Liver (tissue), 3 donors: ENCODE results near the gene PSMD1.

Experiments used
- ATF3 ChIP-seq: IDR thresholded peaks from 2 replicates; pipeline ENCODE4 v1.6.1; 2016; ENCODE audit warnings: antibody characterized with exemption
- CTCF ChIP-seq: fragments of 150-350 bp; IDR thresholded peaks from 2 replicates; pipeline ENCODE4 v1.5.1; 2017; ENCODE audit warnings: improper control_type of control experiment, low read depth, low read length; ENCODE audit not compliant: missing input control
- EGR1 ChIP-seq, 2 donors: IDR thresholded peaks; 2 replicates each; pipeline ENCODE4 v1.6.1; 2016 to 2018; ENCODE audit warnings: antibody characterized with exemption in 2 of 2, low read depth in 2 of 2
- FOXA1 ChIP-seq: IDR thresholded peaks from 2 replicates; pipeline ENCODE4 v1.6.1; 2016; ENCODE audit warnings: antibody characterized with exemption
- GABPA ChIP-seq, 2 donors: IDR thresholded peaks in 1 of 2; conservative IDR thresholded peaks in 1 of 2; 2 replicates each; pipeline ENCODE4 v1.6.1; 2016; ENCODE audit warnings: antibody characterized with exemption in 2 of 2, mild to moderate bottlenecking in 1 of 2, moderate library complexity in 1 of 2
- HNF4A ChIP-seq, 2 donors: conservative IDR thresholded peaks; 2 replicates each; pipeline ENCODE4 v1.6.1; 2016; ENCODE audit warnings: antibody characterized with exemption in 2 of 2, mild to moderate bottlenecking in 2 of 2
- MAX ChIP-seq: IDR thresholded peaks from 2 replicates; pipeline ENCODE4 v1.6.1; 2016; ENCODE audit warnings: antibody characterized with exemption
- RAD21 ChIP-seq, 2 donors: IDR thresholded peaks; 2 replicates each; pipeline ENCODE4 v1.6.1; 2016; ENCODE audit warnings: antibody characterized with exemption in 2 of 2, mild to moderate bottlenecking in 2 of 2
- REST ChIP-seq: IDR thresholded peaks from 2 replicates; pipeline ENCODE4 v1.6.1; 2016; ENCODE audit warnings: antibody characterized with exemption, mild to moderate bottlenecking
- SP1 ChIP-seq: IDR thresholded peaks from 2 replicates; pipeline ENCODE4 v1.6.1; 2018; ENCODE audit warnings: antibody characterized with exemption, mild to moderate bottlenecking
- TAF1 ChIP-seq: conservative IDR thresholded peaks from 2 replicates; pipeline ENCODE4 v1.6.1; 2016; ENCODE audit warnings: antibody characterized with exemption, mild to moderate bottlenecking
- YY1 ChIP-seq: IDR thresholded peaks from 2 replicates; pipeline ENCODE4 v1.6.1; 2016; ENCODE audit warnings: antibody characterized with exemption, mild to moderate bottlenecking
- ZBTB33 ChIP-seq: IDR thresholded peaks from 2 replicates; pipeline ENCODE4 v1.6.1; 2016; ENCODE audit warnings: antibody characterized with exemption
- donor health status: healthy.
- donor health status: healthy.

GRCh38 chr2:231008131-231008530, 48.5 kb upstream of the PSMD1 start:
- no peak for TF ChIP-seq CTCF
- no peak for TF ChIP-seq YY1
- TF ChIP-seq ATF3, result no peak
- no peak for TF ChIP-seq MAX
- no peak for TF ChIP-seq REST
- TF ChIP-seq TAF1, result no peak
- TF ChIP-seq FOXA1, result no peak
- TF ChIP-seq SP1, result no peak
- TF ChIP-seq RAD21 (IDR thresholded peaks at IDR 0.05), result no peak
- TF ChIP-seq HNF4A (conservative IDR thresholded peaks at IDR 0.05), result no peak
- TF ChIP-seq ZBTB33, result no peak
- TF ChIP-seq EGR1 (IDR thresholded peaks at IDR 0.05; ENCODE audit: low read depth in 2 of 2), result no peak
- TF ChIP-seq GABPA (IDR thresholded peaks at IDR 0.05 in 1 of 2, conservative IDR thresholded peaks at IDR 0.05 in 1 of 2), result no peak
